Uterus (tissue), 2 donors: Measurements from ENCODE around the gene ZNF155.

Source experiments
- CTCF ChIP-seq, 4 experiments: fragments of 200-600 bp in 2 of 4; fragments of 450-650 bp in 2 of 4; sonication (generic) in 2 of 4; IDR thresholded peaks; one replicate each; pipeline ENCODE4 v1.5.1; 2016 to 2019; ENCODE audit warnings: antibody characterized with exemption in 4 of 4, mild to moderate bottlenecking in 2 of 4, moderate library complexity in 1 of 4
- POLR2A ChIP-seq, 2 donors: fragments of 450-650 bp; IDR thresholded peaks; one replicate each; pipeline ENCODE4 v1.6.1; 2016; ENCODE audit warnings: antibody characterized with exemption in 2 of 2, mild to moderate bottlenecking in 1 of 2, moderate library complexity in 1 of 2

GRCh38 chr19:43936188-43936587, 47.8 kb upstream of the ZNF155 start:
- TF ChIP-seq CTCF (IDR thresholded peaks at IDR 0.05), result no peak
- no peak for TF ChIP-seq POLR2A (IDR thresholded peaks at IDR 0.05)
